ENCODE measurements around the gene CALB2. TPM values are rescaled to one million over a fixed set of nuclear protein-coding genes. Genes with fewer than 3 reads are reported as not detected.
"Not testable (repeated sequence)": the region's sequence is repeated elsewhere in the genome, so short reads cannot be mapped to it uniquely, and the experiment has no call there.

The CALB2 gene
- total RNA-seq, 2 experiments from 2014 or later, result not detected

- H3K4me1 Mint-ChIP-seq (ENCODE audit: low read depth), result peaks cover 3% of the 10 kb centered on the region
- H3K27me3 Mint-ChIP-seq (ENCODE audit: low read depth), result peaks cover 18% of the 10 kb centered on the region
- H3K27ac Mint-ChIP-seq, result no peak overlapping the region
- no peaks in the 10 kb centered on the region for H3K36me3 Mint-ChIP-seq (ENCODE audit: low read depth)
- no peak for DNase-seq
- CTCF ChIA-PET, result interaction anchor here (1.0 to 1.8 kb wide), 3 partner anchors 18 to 254 kb away, joined by 3 to 5 read pairs (median 4); no protein-coding TSS in a partner anchor
- H3K9me3 Mint-ChIP-seq, result no peaks in the 10 kb centered on the region
- H3K4me3 Mint-ChIP-seq, result no peak overlapping the region
- intact Hi-C loops (cut with micrococcal nuclease), result loop anchor here (5.0 kb wide), 2 partner anchors 56 to 149 kb away; no protein-coding TSS in a partner anchor
Observed at GRCh38 chr16:71356051-71356740, 2.3 kb upstream of the CALB2 start.

GRCh38 chr16:71356936-71357335, 1.6 kb upstream of the CALB2 start:
- intact Hi-C loops (cut with micrococcal nuclease), result loop anchor here (5.0 kb wide), 2 partner anchors 55 to 150 kb away; no protein-coding TSS in a partner anchor

GRCh38 chr16:71357681-71358080, 842 bp upstream of the CALB2 start:
- Mint-ChIP-seq H3K9me3 (no peaks in the 10 kb centered on the region), H3K4me3 (no peak overlapping the region), H3K36me3 (ENCODE audit: low read depth) (no peaks in the 10 kb centered on the region), H3K27me3 (ENCODE audit: low read depth) (peaks cover 23% of the 10 kb centered on the region), H3K4me1 (ENCODE audit: low read depth) (peaks cover 3% of the 10 kb centered on the region), H3K27ac (no peak overlapping the region)
- CTCF ChIA-PET, result interaction anchor here (0.6 to 1.8 kb wide), 6 partner anchors 15 to 173 kb away, joined by 3 to 6 read pairs (median 4); no protein-coding TSS in a partner anchor
- DNase-seq, result no peak
- intact Hi-C loops (cut with micrococcal nuclease), result loop anchor here (2.0 to 5.0 kb wide), 3 partner anchors 55 to 150 kb away; partner anchors contain the start of gene CMTR2

More at GRCh38 chr16:71356936-71357335, 1.6 kb upstream of the CALB2 start:
- not testable (repeated sequence) for H3K36me3 Mint-ChIP-seq (ENCODE audit: low read depth); H3K4me3 Mint-ChIP-seq; H3K9me3 Mint-ChIP-seq; H3K27ac Mint-ChIP-seq; DNase-seq; H3K4me1 Mint-ChIP-seq (ENCODE audit: low read depth)
- CTCF ChIA-PET, result interaction anchor here (0.6 to 1.8 kb wide), 6 partner anchors 17 to 254 kb away, joined by 3 to 5 read pairs (median 4); no protein-coding TSS in a partner anchor
- H3K27me3 Mint-ChIP-seq (ENCODE audit: low read depth), result peaks cover 23% of the 10 kb centered on the region

- CTCF ChIA-PET, result interaction anchor here (0.6 kb wide), 1 partner anchor 276 kb away, joined by 3 read pairs; no protein-coding TSS in a partner anchor
- Mint-ChIP-seq H3K4me3 (no peak overlapping the region), H3K9me3 (no peaks in the 10 kb centered on the region), H3K27me3 (ENCODE audit: low read depth) (peaks cover 23% of the 10 kb centered on the region), H3K4me1 (ENCODE audit: low read depth) (peaks cover 3% of the 10 kb centered on the region), H3K36me3 (ENCODE audit: low read depth) (no peaks in the 10 kb centered on the region), H3K27ac (no peak overlapping the region)
- DNase-seq, result no peak
- intact Hi-C loops (cut with micrococcal nuclease), result loop anchor here (2.0 to 5.0 kb wide), 3 partner anchors 53 to 152 kb away; partner anchors contain the start of gene CMTR2
Observed at GRCh38 chr16:71359431-71359830, 908 bp downstream of the CALB2 start.

GRCh38 chr16:71360378-71360777, 1.9 kb downstream of the CALB2 start:
- DNase-seq, result no peak
- intact Hi-C loops (cut with micrococcal nuclease), result no loop called here
- no peak overlapping the region for H3K4me3 Mint-ChIP-seq
- no peaks in the 10 kb centered on the region for H3K9me3 Mint-ChIP-seq
- no peak overlapping the region for H3K27ac Mint-ChIP-seq
- peaks cover 25% of the 10 kb centered on the region for H3K27me3 Mint-ChIP-seq (ENCODE audit: low read depth)
- H3K36me3 Mint-ChIP-seq (ENCODE audit: low read depth), result no peaks in the 10 kb centered on the region
- H3K4me1 Mint-ChIP-seq (ENCODE audit: low read depth), result peaks cover 3% of the 10 kb centered on the region
- CTCF ChIA-PET, result no interaction called here

GRCh38 chr16:71364133-71364681, 5.7 kb downstream of the CALB2 start:
- DNase-seq, result no peak
- Mint-ChIP-seq H3K9me3 (no peaks in the 10 kb centered on the region), H3K4me1 (ENCODE audit: low read depth) (no peaks in the 10 kb centered on the region), H3K4me3 (no peak overlapping the region), H3K36me3 (ENCODE audit: low read depth) (no peaks in the 10 kb centered on the region), H3K27ac (no peak overlapping the region), H3K27me3 (ENCODE audit: low read depth) (peaks cover 21% of the 10 kb centered on the region)
- CTCF ChIA-PET, result interaction anchor here (0.7 kb wide), 1 partner anchor 135 kb away, joined by 3 read pairs; no protein-coding TSS in a partner anchor
- intact Hi-C loops (cut with micrococcal nuclease), result no loop called here

GRCh38 chr16:71365021-71365420, 6.5 kb downstream of the CALB2 start:
- H3K27ac Mint-ChIP-seq, result no peak overlapping the region

GRCh38 chr16:71367241-71367976, 8.9 kb downstream of the CALB2 start:
- CTCF ChIA-PET, result interaction anchor here (0.7 kb wide), 1 partner anchor 22 kb away, joined by 3 read pairs; no protein-coding TSS in a partner anchor
- peaks cover 9% of the 10 kb centered on the region for H3K4me1 Mint-ChIP-seq (ENCODE audit: low read depth)
- intact Hi-C loops (cut with micrococcal nuclease), result no loop called here
- no peak overlapping the region for H3K4me3 Mint-ChIP-seq
- peak; percentile 69 for DNase-seq
- H3K27ac Mint-ChIP-seq, result no peak overlapping the region
- peaks cover 10% of the 10 kb centered on the region for H3K27me3 Mint-ChIP-seq (ENCODE audit: low read depth)
- H3K36me3 Mint-ChIP-seq (ENCODE audit: low read depth), result no peaks in the 10 kb centered on the region
- no peaks in the 10 kb centered on the region for H3K9me3 Mint-ChIP-seq

More at GRCh38 chr16:71365021-71365420, 6.5 kb downstream of the CALB2 start:
- Mint-ChIP-seq H3K4me1 (ENCODE audit: low read depth) (peaks cover 3% of the 10 kb centered on the region), H3K4me3 (no peak overlapping the region), H3K27me3 (ENCODE audit: low read depth) (peaks cover 14% of the 10 kb centered on the region), H3K36me3 (ENCODE audit: low read depth) (no peaks in the 10 kb centered on the region), H3K9me3 (no peaks in the 10 kb centered on the region)
- DNase-seq, result no peak
- intact Hi-C loops (cut with micrococcal nuclease), result no loop called here
- CTCF ChIA-PET, result no interaction called here

GRCh38 chr16:71368958-71369357, 10.4 kb downstream of the CALB2 start:
- CTCF ChIA-PET, result no interaction called here
- intact Hi-C loops (cut with micrococcal nuclease), result no loop called here
- no peak for DNase-seq
- H3K36me3 Mint-ChIP-seq (ENCODE audit: low read depth), result no peaks in the 10 kb centered on the region
- H3K27ac Mint-ChIP-seq, result no peak overlapping the region
- H3K9me3 Mint-ChIP-seq, result no peaks in the 10 kb centered on the region
- no peak overlapping the region for H3K4me3 Mint-ChIP-seq
- peaks cover 10% of the 10 kb centered on the region for H3K27me3 Mint-ChIP-seq (ENCODE audit: low read depth)
- peaks cover 9% of the 10 kb centered on the region for H3K4me1 Mint-ChIP-seq (ENCODE audit: low read depth)

GRCh38 chr16:71369494-71369893, 11.0 kb downstream of the CALB2 start:
- CTCF ChIA-PET, result no interaction called here
- intact Hi-C loops (cut with micrococcal nuclease), result no loop called here
- peaks cover 9% of the 10 kb centered on the region for H3K4me1 Mint-ChIP-seq (ENCODE audit: low read depth)
- no peak for DNase-seq
- H3K27me3 Mint-ChIP-seq (ENCODE audit: low read depth), result peaks cover 10% of the 10 kb centered on the region
- H3K9me3 Mint-ChIP-seq, result no peaks in the 10 kb centered on the region
- no peak overlapping the region for H3K4me3 Mint-ChIP-seq
- no peak overlapping the region for H3K27ac Mint-ChIP-seq
- H3K36me3 Mint-ChIP-seq (ENCODE audit: low read depth), result no peaks in the 10 kb centered on the region

GRCh38 chr16:71371237-71371636, 12.7 kb downstream of the CALB2 start:
- DNase-seq, result no peak
- Mint-ChIP-seq H3K4me1 (ENCODE audit: low read depth) (peaks cover 9% of the 10 kb centered on the region), H3K4me3 (no peak overlapping the region), H3K27ac (peak overlapping the region; percentile 28), H3K36me3 (ENCODE audit: low read depth) (no peaks in the 10 kb centered on the region), H3K27me3 (ENCODE audit: low read depth) (peaks cover 12% of the 10 kb centered on the region), H3K9me3 (no peaks in the 10 kb centered on the region)
- CTCF ChIA-PET, result interaction anchor here (0.6 to 1.2 kb wide), 2 partner anchors 61 to 144 kb away, joined by 3 to 4 read pairs; no protein-coding TSS in a partner anchor
- intact Hi-C loops (cut with micrococcal nuclease), result no loop called here

GRCh38 chr16:71373073-71373472, 14.6 kb downstream of the CALB2 start:
- CTCF ChIA-PET, result interaction anchor here (0.7 to 2.1 kb wide), 3 partner anchors 15 to 45 kb away, joined by 3 to 6 read pairs (median 3); partner anchors contain the start of gene CALB2
- Mint-ChIP-seq H3K36me3 (ENCODE audit: low read depth) (no peaks in the 10 kb centered on the region), H3K9me3 (no peaks in the 10 kb centered on the region), H3K27ac (no peak overlapping the region), H3K4me3 (no peak overlapping the region), H3K4me1 (ENCODE audit: low read depth) (peaks cover 9% of the 10 kb centered on the region), H3K27me3 (ENCODE audit: low read depth) (peaks cover 13% of the 10 kb centered on the region)
- DNase-seq, result no peak
- intact Hi-C loops (cut with micrococcal nuclease), result no loop called here

Measured in activated naive CD4-positive, alpha-beta T cell treated with anti-CD3 and anti-CD28 coated beads for 36 hours (primary cell).